NCI-H2107 (cell line): ENCODE data around the gene MGAT5B.
"Not testable (repeated sequence)": the region's sequence is repeated elsewhere in the genome, so short reads cannot be mapped to it uniquely, and the experiment has no call there.

Source experiments
- DNase-seq: peaks from one replicate; lab custom pipeline; 2025; lab: John Stamatoyannopoulos, UW

Gene MGAT5B

DNA sequence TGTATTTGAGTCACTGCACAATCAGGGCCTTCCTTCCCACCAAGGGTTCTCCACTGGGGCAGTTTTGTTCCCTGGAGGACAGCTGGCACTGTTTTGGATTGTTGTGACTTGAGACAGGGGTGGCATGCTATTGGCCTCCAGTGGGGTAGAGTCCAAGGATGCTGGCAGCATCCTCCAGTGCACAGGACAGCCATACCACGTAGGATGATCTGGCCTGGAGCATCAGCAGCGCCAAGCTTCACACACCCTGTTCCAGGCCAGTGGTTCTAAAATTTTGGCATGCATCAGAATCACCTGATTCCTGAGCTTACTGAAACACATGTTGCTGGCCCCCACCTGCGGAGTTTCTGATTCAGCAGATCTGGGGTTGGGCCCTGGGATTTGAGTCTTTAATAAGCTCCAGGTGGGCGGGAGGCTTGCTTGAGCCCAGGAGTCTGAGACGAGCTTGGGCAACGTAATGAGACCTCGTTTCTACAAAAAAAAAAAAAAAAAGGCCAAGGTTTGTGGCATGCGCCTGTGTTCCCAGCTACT is 83.2 kb downstream of the MGAT5B start:
- no peak for DNase-seq

DNA sequence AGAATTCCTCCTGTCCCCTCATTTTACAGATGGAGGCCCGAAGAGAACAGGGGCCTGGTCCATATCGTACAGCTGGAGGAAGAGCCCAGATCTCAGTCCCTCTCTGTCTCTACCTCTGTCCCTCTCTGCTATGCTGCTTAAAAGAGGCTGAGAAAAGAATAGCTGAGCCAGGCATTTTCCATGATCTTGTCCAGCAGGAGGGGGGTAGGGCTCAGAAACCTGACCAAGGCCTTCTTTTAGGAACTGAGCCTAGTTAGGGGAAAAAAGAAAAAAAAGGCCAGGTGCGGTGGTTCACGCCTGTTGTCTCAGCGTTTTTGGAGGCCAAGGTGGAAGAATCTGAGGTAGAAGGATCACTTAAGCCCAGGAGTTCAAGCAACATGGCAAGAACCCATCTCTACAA is 84.2 kb downstream of the MGAT5B start:
- no peak for DNase-seq

- DNase-seq, result no peak
These were observed 84.9 kb downstream of the MGAT5B start for GRCh38 chr17:76953066-76953465.

DNA sequence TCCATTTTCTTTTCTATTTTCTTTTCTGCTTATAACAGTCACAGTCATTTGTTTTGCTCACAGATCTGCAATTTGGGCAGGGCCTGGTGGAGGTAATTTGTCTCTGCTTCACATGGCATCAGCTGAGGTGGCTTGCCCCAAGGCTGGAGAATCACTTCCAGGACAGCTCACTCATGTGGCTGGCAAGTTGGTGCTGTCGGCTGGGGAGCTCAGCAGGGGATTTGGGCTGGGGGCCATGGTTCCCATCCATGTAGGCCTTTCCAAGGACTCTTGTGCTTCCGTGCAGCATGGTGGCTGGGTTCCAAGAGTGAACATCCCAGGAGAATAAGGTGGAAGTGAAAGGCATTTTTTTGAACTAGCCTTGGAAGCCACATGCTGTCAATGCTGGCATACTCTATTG is 85.7 kb downstream of the MGAT5B start:
- DNase-seq, result no peak

DNA sequence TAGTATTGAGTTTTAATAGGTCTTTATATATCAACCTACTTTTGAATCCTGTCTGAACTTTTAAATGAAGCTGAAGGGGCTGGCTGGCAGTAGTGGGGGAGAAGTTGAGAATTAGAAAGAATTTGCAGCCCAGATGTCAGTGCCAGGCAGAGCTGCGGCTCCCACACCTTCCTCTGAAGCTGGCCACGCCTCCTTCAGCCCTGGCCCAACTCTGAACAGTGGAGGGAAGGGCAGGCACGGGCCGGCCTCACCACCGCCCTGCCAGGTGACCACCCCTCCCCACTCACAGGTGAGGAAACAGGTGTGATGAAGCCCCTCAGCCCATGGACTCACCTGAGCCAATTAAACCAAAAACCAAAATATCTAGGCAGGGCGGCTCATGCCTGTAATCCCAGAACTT is 87.0 kb downstream of the MGAT5B start:
- no peak for DNase-seq

DNA sequence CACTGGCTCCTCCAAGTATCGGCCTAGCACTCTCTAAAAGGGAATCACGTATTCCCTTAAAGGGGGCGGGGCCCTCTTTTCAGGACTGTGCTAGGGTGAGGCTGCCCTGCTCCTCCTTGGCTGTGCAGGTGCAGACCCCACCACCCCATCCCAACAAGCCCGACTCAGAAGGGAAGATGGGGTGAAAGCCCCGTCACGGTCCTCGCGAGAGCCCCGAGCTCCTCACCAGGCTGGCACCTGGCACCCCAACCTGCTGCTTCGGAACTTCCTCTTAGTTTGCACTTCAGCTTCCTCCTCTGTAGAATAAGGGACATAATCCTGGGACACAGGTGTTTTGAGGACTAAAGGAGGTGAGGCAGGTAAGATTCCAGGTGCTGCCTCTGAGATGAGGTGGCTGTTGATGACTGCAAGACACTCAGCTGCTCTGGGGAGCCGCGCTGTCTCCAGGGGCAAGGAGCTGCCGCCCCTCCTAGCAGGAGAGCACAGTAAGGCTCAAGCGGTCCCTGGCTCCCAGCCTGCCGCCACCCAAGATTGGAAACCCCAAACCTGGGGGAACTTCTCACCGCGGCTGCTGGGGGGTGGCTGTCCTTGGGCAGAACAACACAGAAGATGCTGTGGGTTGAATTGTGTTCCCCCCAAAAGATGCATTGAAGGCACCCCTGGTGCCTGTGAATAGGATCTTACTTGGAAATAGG is 88.8 kb downstream of the MGAT5B start:
- DNase-seq, result no peak

DNA sequence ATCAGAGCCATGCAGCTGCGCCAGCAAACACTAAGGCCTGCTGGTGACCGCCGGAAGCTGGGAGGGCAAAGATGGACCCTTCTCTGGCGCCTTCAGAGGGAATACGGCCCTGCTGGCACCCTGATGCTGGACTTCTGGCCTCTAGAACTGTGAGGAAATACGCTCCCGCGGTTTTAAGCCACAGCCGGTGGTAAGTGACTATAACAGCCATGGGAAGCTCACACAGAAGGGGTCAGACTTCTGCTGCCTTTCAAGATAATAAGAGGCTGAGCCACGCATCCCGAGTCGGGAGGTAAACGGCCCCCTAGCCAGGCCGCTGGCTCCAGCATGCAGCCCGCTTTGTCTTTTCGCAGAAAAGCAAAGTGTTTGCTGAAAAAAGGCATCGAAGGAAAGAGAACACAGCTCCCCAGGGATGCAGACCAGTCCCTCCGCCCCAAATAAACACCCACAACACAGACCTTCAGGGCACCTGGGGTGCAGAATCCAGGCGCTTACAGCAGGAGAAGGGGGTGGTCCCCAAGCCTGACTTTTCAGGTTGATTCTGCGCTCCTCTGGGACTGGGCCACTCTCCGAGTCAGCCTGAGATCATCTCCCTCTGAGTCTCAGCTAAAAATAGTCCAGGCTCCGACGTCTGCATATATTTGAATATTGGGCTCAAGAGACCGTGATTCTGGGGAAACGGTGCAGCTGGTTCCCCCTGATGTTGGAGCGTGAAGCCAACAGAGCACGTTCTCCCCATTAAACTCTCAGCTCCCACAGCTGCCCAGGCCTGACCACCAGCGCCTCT is 89.7 kb downstream of the MGAT5B start:
- no peak for DNase-seq

DNA sequence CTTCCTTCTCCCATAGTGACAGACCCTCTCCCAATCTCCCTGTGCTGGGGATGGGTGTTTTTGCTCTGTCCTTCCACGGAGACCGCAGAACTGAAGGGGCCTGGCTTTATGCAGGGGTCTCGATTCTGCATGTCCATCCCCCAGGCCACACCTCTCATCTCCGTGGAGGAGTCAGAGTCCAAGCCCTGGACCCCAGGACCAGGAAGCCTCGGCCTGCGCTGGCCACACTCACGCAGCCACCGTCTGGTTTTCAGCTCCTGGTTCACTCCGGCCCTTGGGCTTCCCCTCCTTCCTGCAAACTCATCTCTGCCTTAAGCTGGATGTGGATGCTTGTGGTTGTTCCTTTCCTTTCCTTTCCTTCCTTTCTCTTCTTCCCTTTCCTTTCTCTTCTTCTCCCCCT is 90.8 kb downstream of the MGAT5B start:
- no peak for DNase-seq

GRCh38 chr17:76961869-76962268 is 93.7 kb downstream of the MGAT5B start:
- no peak for DNase-seq

- no peak for DNase-seq
These were observed 94.7 kb downstream of the MGAT5B start for GRCh38 chr17:76962858-76963257.

DNA sequence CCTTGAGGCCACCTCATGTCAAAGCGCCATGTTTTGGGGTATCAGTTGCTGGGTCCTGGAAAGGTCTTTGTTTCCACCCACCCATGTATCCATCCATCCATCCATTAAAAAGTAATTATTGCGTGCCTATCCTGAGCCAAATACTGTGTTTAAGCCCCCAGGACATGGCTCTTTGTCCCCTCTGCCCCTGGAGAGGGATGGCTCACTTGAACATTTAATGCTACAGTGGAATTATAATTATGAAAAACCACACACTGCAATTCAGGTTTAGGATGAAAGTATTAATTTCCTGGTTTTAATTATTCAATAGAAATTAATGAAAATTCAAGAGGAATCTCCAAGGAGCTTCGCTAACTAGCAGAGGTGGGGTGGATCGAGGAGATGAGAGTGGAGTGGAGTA is 97.8 kb downstream of the MGAT5B start:
- no peak for DNase-seq

DNA sequence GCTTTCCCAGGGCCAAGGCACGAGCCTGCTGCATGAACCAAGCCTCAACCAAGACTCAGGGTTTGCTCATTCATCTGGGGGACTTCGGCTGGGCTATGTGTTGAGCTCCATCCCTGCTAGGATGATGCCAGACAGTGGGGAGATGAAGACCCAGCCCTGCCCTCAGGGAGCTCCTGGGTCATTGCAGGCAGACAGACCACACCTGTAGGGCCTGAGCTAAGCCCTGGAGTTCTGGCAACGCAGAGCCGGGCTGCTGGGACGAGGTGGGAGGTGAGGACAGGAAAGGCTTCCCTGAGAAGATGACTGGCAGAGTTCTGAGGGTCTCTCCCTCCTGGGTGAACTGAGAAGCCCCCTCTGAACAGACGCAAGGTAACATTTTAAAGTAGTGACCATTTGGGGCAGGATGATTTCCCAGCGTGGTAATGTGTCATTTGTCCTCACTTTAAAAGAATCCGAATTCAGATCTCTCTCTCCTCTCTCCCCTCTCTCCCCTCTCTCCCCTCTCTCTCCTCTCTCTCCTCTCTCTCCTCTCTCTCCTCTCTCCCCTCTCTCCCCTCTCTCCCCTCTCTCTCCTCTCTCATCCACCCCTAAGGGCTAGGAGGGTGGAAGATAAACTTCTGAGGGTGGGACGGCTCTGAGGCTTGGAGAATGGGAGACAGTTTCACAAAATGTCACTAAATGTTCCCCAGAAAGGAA is 98.4 kb downstream of the MGAT5B start:
- no peak for DNase-seq

- DNase-seq, result no peak
These were observed 99.6 kb downstream of the MGAT5B start for GRCh38 chr17:76967762-76968161.

GRCh38 chr17:76968707-76969597 is 100.7 kb downstream of the MGAT5B start:
- DNase-seq, result peak; percentile 77

DNA sequence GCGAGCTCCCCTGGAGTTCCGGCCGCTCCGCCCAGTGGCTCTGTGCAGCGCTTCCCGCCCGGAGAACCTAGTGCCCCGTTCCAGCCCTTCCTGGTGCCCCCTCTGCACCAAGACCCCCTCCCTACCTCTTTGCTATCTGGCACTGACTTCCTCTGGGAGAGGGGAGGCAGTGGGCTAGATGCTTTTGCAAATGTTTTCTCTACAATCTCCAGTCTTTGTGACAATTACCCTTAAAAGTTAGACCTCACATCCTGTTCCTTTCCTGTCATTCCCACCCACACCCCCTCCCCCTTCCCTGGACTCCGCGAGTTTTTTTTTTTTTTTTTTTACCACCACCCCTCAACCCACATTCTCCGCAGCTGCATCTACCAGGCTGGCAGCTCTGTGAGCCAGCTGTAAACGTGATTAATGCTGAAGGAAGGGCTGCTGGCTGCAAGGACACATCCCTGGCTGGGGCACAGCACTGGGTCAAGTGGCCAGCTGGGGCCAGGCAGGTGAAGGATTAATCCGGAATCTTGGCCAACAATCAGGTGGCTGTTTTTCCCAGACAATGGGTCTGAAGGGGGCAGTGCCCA is 101.5 kb downstream of the MGAT5B start:
- no peak for DNase-seq

GRCh38 chr17:76970228-76970627 is 102.0 kb downstream of the MGAT5B start:
- DNase-seq, result not testable (repeated sequence)

GRCh38 chr17:76972046-76972641 is 103.9 kb downstream of the MGAT5B start:
- no peak for DNase-seq

DNA sequence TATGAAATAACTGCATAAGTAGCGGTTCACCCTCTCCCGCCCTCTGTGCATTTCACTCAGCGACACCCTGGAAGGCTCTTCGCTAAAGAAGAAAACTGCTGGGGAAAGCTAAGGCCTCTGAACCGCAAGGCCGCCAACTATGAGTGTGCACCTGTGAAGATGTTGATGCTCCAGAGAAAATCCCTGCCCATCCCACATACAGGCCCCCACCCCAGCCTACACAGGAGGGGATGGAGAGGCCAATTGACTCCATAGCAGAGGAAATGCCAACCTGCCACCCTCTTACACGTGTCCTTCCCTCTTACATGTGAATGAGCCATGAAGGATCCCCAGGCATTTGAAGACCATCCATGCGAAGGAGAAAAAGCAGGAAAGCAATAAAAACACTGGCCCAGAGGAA is 104.8 kb downstream of the MGAT5B start:
- no peak for DNase-seq

GRCh38 chr17:76974721-76975120 is 106.5 kb downstream of the MGAT5B start:
- no peak for DNase-seq

- not testable (repeated sequence) for DNase-seq
These were observed 109.8 kb downstream of the MGAT5B start for GRCh38 chr17:76978050-76978449.
